ENCODE measurements around the gene MGP.

GRCh38 chr12:14905269-14906004 lies 19.8 kb upstream of the MGP start:
- TF ChIP-seq CTCF (conservative IDR thresholded peaks at IDR 0.05), result no peak
- no peak for TF ChIP-seq EZH2 (IDR thresholded peaks at IDR 0.05; ENCODE audit: low read depth)

Measured in PC-9 (cell line).